HG02623 (cell line): ENCODE results near the gene RASAL2.
A peak's percentile ranks its signal among the peaks of the same experiment; 100 is the strongest.

Source experiments
- ATAC-seq: cut with Tn5 transposase; IDR thresholded peaks from one replicate; pipeline ENCODE4 v1.9.1; 2021; ENCODE audit warnings: moderate library complexity; ENCODE audit not compliant: unreplicated experiment

Gene RASAL2

DNA sequence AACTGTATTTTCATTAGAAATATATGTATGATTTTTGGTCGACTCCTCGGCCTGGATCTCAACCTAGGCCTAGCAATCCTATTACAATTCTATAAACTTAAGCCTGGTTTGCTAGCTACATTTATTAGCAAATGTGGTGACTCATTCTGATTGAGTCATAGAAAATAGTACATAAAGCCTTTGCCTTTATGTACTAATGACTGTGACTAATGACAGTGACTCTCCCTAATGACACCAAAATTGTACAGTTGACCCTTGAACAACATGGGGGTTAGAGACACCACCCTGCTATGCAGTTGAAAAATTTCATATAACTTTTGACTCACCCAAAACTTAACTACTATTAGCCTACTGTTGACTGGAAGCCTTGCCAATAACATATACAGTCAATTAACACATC lies 324.0 kb downstream of the RASAL2 start:
- no peak for ATAC-seq

DNA sequence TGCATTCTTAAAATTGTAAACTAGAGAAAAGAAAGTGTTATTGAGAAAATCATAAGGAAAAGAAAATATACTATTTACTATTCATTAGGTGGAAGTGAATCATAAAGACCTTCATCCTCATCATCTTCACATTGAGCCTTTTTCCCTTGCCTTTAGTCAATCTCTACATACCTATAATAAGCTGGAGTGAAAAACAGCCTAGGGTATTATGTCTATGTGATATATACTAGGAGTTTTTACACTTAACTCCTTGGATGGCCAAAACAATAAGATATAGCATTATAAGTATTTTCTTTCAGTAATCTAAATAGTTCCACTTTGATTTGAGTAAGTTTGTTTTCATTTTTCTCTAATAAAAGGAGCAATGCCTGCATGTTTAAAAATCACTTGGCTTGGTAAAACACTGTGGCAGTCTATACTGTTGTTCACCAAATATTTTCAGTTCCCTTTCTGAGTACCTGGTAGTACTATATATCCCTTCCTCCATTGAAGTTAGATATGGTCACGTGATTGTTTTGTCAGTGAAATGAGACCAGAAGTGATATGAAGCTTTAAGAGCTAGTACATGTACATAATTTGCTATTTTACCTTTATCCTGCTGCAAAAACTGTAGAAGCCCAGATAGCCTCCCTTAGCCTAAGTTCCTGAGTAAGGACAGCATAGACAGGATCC lies 324.5 kb downstream of the RASAL2 start:
- ATAC-seq = peak; percentile 82

DNA sequence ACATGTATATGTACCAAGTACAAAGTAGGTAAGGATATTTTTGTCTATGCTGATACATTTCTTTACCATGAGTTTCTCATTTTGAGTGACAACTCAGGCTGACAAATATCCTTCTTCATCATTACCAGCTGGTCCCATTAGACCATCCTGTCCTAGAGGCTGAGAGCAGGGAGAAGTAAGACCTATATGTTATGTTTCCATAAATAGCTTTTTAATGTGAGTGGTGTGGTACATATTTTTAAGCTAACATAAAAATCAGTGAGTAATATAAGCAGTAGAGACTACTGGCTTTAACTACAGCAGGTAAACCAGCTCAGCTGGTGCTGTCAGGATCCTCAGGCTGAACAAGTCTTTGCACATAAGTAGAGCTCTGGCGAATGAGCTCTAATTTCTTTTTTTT lies 340.5 kb downstream of the RASAL2 start:
- ATAC-seq = no peak

DNA sequence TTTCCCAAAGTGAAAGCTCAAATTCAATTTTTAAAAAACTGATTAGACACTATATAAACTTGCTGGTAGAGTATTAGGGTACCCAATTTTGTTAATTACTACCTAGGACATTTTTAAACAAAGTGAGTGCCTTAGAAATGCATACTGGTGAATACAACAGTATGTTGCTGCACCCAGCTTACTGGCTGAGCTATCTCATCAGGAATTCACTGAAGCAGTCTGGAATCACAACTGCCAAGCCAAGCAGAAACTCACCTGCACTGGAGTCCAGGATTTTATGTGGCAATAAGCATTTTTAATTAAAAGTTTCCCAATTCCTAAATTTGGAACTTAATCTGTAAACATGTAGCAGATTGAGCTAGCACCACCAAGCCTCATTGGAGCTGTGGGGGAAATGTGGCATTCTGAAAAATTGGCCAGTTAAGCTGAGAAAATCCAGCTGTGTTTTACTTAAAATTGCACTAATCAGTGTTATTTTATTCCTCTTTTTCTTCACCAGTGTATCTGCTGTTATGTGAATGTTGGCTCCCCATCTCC lies 341.1 kb downstream of the RASAL2 start:
- ATAC-seq = no peak

DNA sequence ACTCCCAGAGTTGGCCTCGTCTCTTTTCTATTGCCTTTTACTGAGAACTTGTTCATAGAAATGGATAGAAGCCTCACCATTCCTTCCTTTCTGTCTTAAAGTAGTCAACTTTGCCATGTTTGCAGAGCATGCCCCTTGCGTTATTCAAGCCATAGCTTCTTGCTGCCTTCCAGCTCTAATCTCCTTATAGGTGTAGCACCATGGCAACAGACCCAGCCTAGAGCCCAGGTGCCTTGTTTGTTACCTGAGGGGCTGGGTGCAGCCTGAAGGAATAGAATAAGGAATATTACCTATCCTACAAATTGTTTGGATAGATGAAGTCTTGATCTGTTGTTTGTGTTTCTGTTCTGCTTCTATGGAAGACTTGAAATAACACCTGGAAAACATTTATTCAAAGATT lies 343.0 kb downstream of the RASAL2 start:
- no peak for ATAC-seq

DNA sequence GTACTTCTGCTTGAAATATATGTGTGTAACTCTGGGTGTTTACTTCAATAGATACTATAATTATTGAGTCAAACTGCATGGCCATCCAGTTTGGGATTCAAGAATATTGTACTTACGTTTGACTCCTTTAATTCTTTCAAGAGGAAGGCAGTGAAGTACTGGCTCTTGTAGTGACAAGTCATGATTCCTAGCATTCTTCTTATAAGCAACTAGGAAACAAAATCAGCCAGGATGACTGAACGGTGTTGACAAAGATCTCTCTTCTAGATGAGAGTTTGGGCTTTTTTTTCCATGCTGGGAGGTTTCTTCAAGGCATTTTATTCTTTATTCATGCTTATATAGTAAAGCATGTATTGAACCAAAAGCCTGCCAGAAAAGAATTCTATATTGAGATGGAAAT lies 344.5 kb downstream of the RASAL2 start:
- no peak for ATAC-seq

DNA sequence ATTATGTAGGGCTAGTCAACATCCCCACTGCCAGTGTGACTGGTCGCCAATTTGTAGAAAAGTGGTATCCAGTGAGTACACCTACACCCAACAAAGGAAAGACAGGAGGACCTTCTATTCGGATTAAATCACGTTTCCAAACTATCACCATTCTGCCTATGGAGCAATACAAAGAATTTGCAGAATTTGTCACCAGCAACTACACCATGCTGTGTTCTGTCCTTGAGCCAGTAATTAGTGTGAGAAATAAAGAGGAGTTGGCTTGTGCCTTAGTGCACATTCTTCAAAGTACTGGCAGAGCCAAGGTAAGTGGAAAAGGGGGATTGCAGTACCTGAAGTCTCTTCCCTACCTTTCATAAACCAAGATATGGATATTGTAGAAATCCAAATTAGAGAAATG lies 349.0 kb downstream of the RASAL2 start:
- no peak for ATAC-seq

DNA sequence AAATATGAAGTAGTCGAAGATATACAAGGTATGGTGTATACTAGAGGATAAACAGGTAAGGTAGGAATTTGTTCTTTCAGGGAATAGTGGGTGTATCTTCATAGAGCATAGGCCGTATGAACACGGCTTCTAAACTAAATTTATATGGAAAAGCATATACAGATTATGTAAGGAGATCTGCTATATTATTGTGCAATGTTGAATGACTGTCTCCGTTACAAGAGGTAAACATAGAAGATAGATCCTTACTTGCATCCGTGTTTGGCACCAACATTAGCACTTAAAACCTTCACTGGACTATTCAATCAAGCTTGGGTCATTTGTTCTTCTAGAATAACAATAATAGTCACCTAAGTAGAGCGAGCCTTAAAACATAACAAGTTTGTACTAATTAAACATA lies 357.0 kb downstream of the RASAL2 start:
- ATAC-seq = no peak

DNA sequence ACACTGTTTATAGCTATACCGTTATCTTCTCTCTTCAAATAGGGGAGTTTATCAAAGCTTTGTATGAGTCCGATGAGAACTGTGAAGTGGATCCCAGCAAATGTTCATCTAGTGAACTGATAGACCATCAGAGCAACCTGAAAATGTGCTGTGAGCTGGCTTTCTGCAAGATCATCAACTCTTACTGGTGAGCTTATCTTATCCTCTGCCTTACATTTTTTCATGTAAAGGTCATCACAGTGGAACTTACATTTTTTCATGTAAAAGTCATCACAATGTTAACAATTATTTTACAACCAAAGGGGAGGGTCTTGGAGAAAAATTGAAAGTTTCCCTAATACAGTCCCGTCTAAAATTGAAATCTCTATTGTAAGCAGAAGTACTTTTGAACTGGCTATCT lies 357.6 kb downstream of the RASAL2 start:
- no peak for ATAC-seq

DNA sequence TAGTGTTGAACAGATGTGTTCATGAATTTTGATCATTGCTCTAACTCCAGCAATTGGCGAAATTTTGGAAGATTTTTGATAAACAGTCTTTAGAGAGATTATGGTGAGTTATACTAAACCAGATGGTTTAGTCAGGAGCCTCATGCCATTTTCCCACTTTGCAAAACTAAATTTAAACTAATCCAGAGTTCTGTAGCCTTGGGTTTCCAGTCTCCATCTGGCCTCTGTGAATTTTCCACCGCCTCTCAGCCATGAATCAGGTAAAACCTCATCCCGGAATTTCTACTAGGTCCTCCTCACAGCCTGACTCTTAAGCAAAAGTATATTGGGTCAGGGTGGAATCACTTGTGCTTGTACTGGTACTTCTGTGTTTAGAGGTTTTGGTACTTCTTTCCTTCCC lies 358.1 kb downstream of the RASAL2 start:
- ATAC-seq = no peak

DNA sequence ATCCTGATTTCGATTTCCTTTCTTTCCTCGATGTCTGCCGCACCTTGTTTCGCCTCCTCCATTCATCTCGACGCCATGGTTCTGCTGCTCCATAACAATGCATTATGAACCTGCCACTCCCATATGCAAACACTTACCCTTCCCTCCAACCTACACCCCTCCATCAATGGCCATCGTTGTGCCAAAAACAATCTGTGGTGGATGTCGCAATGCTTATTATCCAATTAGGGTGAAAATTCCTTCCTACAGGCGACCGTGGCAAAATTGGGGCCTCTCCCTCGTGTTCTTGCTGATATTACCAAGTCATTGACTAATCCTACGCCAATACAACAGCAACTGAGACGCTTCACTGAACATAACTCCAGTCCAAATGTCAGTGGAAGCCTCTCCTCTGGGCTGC lies 362.6 kb downstream of the RASAL2 start:
- ATAC-seq = no peak

DNA sequence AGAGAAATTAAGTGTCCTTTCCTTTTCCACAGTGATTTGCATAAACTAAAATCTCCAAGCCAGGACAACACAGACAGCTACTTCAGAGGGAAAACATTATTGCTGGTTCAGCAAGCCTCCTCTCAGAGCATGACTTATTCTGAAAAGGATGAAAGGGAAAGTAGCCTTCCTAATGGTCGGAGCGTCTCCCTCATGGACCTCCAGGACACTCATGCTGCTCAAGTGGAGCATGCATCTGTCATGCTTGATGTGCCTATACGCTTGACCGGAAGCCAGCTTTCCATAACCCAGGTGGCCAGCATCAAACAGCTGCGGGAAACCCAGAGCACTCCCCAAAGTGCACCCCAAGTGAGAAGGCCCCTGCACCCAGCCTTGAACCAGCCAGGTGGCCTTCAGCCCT lies 363.7 kb downstream of the RASAL2 start:
- ATAC-seq = no peak

DNA sequence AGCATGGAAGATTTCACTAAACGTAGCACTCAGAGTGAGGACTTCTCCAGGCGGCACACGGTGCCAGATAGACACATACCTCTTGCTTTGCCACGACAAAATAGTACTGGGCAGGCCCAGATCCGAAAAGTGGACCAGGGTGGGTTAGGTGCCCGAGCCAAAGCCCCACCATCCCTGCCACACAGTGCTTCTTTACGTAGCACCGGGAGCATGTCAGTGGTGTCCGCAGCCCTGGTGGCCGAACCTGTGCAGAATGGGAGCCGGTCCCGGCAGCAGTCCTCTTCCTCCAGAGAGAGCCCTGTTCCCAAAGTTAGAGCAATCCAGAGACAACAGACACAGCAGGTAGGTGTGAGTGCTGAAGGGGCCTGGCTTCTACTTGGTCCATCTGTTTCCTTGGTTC lies 364.3 kb downstream of the RASAL2 start:
- no peak for ATAC-seq

DNA sequence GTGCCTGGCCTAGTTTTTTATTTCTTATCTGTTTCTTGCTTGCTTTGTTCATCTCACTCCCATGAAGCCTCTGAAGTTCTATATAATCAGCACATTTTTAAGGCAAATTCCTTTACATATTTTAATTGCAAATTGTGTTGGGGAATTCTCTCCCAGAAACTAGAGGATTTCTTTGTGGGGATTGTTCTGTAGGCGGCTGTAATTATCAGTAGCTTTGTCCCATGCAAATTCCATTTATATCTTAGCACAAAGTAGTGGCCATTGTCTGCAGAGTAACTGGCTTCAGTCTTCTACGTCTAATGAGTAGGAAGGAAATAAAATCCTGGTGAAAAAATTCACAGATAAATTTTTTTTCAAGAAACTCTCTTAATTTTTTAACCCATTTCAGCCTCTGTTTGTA lies 367.2 kb downstream of the RASAL2 start:
- no peak for ATAC-seq

DNA sequence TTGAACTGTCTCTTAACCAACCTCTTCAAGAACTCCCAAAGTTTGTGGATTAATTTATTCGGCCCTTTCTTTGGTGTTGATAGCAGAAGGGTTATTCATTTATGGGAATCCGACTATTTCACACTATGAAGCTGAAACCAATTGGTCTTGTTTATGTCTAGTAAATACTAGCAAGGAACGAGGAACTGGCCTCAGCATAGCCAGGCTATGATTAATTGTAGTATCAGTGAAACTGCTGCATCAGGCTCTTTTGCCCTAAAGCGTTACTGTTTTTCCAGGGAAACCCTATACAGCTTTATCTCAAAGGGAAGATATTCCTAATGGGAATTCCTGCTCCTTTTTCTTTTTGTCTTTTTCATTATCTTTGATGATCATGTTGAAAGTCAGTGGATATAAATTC lies 367.8 kb downstream of the RASAL2 start:
- no peak for ATAC-seq

DNA sequence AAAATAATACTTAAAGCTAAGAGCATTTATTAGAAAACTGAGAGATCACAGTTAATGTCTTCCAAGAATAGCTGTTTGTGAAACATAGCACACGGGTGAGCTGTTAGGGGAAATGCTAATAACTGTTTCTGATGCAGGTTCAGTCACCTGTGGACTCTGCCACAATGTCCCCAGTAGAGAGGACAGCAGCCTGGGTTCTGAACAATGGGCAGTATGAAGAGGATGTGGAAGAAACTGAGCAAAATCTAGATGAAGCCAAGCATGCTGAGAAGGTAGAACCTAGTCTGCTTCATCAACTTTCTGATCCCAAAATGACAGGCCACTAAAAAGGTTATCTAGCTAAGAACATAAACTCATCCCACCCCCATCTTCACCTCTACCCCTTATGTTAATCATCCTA lies 370.2 kb downstream of the RASAL2 start:
- no peak for ATAC-seq

DNA sequence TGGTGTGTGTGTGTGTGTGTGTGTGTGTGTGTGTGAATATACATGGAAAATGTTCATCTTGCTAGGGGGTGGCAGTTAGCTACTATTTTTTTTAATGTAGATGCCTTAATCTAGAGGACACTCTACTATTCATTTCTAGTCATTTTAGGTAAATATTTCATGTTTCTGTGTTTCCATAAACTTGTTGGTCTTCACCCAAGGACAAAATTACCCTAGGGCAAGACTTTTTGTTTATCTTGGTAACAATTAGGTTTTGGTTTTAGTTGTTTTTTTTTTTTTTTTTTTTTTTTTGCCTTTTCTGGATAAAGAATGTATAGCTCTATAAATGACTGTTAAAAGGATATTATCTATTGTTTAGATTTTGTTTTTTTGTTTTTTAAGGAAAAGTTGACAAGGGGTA lies 370.7 kb downstream of the RASAL2 start:
- no peak for ATAC-seq

DNA sequence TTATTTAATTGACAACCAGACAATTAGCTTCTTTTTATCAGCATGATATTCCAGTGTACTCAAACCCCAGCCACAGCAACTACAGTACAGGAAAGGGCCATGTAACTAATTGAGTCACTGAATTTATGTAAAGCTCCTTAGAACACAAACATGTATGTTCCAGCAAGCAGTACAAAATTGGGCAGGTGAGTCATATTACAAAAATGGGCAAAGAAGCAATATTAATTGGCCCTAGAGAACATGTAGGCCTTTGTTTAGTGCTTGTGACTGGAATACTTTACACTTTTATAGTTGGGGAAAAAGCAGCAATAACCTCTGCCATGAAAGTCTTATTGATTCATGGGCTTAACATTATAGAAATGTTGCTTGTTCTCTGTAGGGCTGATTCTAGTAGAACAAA lies 371.1 kb downstream of the RASAL2 start:
- no peak for ATAC-seq

DNA sequence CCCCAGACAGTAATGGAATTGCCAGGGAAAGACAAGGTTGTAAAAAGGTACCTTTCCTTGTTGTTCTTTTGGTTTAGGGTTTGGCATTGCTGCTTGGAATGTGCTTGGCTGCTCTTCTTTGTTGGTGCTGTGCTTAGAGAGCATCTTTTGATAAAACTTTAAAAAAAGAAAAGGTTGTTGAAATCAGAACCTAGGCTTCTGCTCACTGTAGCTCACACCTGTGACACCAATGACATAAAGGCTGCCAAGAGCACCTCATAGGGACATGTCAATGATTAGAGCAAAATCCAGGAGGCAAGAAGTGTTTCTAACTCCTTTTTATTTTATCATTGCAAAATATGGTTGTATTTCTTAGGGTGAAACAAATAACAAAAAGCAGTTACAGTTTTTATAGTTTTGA lies 373.9 kb downstream of the RASAL2 start:
- ATAC-seq = no peak

DNA sequence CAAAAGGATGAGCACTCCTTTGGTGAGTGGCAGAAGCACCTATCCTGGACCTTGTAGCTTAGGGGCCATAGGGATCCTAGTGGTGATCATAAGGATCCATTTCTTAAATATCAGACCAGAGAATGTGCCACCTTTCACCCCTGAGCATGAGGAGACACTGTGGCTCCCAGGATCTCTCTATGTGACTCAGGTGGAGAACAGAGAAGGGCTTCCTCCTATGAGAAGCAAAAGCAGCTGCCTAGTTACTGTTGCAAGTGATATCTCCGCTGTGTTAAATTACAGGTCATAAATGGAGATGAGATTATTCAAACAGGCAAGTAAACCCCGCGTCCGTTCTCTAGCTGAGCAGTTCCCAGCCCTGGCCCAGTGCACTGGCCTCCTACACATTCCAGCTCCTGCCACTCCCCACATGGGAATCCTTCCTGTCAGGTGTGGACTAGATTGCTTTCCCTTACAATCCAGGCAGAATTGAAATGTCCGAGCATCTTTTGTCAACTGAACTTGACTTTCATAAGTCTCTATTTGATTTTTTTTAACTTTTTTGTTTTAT lies 376.6 kb downstream of the RASAL2 start:
- no peak for ATAC-seq

DNA sequence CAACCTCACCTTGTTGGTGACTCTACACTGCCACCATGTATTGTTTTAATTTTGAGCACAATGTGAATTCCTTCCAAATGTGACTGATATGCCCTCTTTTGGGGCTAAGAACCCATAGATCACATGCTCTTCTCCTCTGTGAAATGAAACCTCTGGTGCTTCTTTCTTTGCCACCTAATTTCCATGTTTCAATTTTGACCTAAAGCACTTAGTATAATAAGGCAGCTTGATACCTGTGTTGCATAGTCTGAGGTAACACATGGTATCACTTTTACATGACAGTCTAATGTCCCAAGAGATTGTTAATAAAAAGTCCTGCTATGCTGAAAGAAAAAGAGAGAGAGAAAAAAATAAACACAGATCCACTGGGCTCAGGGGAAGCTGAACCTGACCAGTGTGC lies 378.6 kb downstream of the RASAL2 start:
- ATAC-seq = no peak

DNA sequence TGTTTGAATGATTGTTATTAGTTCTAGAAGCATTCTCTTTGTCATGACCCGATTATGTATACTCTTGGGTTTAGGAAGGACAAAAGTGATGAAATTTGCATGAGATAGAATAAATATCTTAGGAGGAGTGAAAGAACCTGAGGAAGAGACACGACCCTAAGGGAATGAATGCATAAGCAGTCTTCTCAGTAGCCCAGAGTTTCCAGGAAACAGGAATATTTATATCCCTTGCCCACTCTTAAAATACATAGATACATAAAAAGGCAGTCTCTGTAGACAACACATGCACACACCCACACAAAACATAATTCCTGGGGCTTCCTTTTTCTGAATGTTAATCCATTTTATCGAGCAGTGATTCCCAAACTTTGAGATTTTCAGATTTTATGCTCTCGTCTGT lies 383.5 kb downstream of the RASAL2 start:
- ATAC-seq = no peak

DNA sequence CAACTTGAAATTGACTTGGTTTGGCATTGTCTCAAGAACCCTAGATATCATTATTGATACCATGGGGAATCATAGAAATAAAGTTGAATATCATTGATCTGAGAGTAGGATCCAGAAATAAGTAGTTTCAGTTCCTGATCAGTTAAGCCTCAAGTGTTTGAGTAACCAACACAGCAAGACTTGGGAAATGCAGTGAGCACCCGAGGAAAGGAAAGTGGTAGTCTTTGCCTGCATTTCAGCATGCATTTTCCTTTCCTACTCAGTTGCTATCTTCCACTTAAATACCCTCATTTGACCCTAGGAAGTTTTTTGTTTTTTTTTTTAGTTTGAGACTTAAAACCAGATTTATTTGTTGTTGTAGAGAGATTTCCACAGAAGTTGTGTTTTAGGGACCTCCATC lies 383.9 kb downstream of the RASAL2 start:
- ATAC-seq = no peak
